Pons (tissue), 1 donor: ENCODE data around the gene DONSON.

Experiments
- DNase-seq: peaks from one replicate; pipeline ENCODE4 v3.0.0-alpha.2; 2016; ENCODE audit warnings: low spot score

The DONSON gene

GRCh38 chr21:33541756-33542639, 46.5 kb downstream of the DONSON start, which contains the start of gene GART:
Gene GART, minus strand, starts transcription at chr21:33542117. Its CDS starts 2,802 bp downstream, at chr21:33539315.
- peak; percentile 76 for DNase-seq

DNA sequence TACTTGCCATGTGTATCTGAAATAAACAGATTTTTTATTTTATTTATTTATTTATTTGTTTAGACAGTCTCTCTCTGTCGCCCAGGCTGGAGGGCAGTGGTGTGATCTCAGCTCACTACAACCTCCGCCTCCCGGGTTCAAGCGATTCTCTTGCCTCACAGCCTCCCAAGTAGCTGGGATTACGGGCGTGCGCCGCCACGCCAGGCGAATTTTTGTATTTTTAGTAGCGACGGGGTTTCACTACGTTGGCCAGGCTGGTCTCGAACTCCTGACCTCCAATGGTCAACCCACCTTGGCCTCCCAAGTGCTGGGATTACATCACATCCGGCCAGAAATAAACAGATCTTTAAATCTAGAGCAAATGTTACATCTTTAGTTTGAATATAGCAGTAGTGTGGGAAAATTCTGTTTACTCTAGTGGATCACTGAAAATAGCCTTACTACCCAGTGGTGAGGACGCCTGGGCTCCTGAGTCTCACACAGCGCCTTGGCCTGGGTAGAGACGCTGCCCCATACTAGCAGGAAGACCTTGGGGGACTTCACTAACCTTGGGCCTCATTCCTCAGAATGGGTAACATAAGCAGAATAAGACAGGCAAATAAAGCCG, 47.3 kb downstream of the DONSON start:
- peak; percentile 41 for DNase-seq

DNA sequence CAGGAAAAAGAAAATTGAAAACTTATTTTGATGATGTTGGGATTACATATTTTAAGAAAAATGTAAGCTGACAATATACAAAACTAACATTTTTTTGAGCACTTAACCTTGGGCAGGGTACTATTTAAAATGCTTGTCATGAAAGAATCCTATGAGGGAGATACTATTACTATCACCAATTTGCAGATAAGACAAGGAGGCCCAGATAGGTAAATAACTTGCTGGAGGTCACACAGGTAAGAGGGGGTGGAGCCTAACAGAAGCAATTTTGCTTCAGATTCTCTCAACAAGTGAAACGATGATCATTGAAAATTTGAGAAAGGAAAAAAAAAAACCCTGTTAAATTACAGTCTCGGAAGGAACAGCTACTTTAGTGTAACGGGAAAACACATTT, 47.8 kb downstream of the DONSON start:
- no peak for DNase-seq

- no peak for DNase-seq
Measured at GRCh38 chr21:33539616-33540015, 48.9 kb downstream of the DONSON start.

DNA sequence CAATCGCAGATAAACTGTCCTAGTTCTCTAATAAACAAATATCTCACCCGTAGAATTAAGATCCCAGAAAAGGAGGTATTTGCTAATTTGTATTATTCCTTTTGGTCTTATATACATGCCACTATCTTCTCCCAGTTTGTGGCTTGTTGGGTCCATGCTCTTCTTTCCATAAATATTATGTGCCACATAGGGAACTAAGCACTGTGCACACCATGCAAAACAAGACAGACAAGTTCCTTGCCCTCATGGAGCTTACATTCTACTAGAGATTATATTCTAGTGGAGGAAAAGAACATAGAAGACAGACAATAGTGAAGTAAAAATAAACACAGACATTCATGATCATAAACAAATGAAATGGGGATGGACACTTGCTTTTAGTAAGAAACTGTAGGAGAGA, 51.3 kb downstream of the DONSON start:
- no peak for DNase-seq

- DNase-seq = no peak
Measured at GRCh38 chr21:33531007-33531406, 57.5 kb downstream of the DONSON start.
